Activated CD8-positive, alpha-beta memory T cell treated with anti-CD3 and anti-CD28 coated beads, Interleukin-2, amount 50 U/mL, for 24 hours (primary cell): ENCODE data around the gene DLX5.

Experiments used
- DNase-seq: peaks from one replicate; pipeline ENCODE4 v3.0.0-alpha.2; 2020; ENCODE audit errors: extremely low read depth

The DLX5 gene

DNA sequence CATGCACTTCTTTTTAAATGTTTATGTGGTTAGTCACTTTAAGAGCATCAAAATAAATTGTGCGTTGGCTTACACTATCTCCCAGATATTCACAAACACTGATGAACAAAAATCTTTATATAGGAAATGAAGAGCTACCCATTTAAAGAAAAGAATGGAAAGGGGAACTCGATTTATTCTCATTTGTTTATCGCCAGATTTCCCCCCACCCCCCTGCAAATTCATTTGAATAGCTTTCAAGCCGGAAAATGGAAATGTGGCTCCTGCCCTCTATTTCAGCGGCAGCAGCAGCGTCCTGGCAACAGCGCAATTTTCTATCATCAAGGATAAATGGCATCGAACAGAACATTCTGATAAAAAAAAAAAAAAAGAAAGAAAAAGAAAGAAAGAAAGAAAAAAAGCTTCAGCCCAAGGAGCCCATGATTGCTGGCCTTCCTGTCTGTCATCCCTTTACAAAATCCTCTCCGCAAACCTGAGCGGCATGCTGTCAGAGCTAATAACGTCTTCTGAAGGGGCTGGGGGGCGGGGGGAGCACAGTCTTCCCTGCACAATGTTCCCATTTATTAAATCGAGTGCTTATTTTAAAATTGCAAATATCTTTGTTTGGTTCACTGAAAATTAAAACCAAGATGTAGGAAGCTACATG is 33.0 kb downstream of the DLX5 start:
- no peak for DNase-seq

DNA sequence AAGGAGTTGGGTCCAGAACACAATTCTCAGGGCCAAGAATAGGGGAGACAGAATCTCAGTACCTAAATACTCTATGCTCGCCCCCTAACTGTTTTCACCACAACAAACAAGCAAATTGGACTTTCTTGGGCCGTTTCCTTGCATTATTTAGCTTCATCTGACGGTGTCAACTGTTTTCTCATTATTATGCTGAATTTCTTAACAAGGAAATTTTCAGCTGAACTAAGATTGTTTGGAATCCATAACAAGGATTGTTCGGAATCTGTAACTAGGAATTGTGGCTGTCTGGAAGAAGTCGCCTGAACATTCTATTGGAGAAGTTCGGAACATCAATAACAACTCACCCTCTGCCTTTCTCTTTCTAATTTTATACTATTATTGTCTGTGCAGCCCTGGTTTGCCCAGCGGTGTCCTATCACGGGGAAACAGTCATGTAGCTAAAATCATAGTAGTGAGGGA is 34.7 kb downstream of the DLX5 start:
- no peak for DNase-seq

DNA sequence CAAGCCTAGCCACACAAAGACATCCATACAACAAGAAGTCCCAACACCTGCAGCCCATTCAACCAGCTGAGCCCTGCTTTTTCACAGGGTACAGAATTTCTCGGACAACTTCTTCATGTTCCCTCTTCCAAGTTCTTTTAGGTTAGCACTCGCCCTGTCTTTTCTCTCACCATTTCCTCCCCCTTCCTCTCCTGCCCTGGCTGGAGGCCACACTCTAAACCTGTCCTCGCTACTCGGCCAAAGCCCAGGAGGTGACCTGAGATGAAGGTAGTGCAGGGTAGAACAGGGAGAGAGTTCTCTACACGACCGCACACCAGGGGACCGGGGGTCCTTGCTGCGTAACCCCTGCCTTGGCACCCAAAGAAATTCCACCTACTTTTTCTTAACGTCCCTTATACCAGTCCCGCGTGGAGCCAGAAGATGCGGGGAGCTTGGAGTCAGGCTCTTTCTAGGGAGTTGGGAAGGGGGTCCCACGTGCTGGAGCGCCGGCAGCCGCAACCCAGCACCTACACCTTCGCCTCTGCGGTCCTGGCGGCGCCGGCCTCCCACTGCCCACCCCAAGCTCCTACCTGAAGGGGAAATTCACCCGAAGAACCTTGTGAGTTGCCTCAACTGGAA is 35.3 kb downstream of the DLX5 start:
- no peak for DNase-seq

DNA sequence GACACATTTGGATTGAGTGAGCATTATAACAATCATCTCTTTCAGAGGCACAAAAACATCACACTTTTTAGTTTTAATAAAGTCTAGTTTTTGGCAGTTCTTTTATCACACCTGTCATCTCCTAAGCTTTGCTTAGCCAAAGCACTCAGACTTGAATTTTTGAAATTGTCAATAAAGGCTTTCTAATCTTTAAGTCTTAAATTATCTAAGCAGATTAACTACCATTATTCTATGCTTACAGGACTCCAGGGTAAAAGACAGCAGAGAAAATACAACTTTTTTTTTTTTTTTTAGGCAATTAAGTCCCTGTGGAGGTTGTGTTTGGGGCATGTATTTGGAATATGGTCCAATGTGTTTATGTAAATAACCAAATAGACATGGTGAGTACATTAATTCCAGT is 36.9 kb downstream of the DLX5 start:
- no peak for DNase-seq

DNA sequence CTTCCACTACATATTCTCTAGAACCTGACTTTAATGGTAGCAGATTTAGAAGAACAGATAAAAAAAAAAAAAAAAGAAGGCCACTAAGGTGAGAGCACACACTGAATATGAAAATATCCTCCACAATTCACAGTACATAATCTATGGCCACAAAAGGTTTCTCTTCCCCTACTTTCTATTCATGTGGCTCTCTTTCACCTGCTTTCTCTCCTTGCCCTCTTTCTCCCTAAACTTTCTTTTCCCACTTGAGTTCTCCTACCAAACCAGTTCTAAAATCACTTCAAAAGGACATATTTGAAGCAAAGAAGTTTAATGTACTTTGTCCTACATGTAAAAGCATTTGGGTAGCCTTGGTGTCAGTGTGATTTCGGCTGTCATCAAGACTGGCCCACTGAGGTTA is 37.7 kb downstream of the DLX5 start:
- no peak for DNase-seq

DNA sequence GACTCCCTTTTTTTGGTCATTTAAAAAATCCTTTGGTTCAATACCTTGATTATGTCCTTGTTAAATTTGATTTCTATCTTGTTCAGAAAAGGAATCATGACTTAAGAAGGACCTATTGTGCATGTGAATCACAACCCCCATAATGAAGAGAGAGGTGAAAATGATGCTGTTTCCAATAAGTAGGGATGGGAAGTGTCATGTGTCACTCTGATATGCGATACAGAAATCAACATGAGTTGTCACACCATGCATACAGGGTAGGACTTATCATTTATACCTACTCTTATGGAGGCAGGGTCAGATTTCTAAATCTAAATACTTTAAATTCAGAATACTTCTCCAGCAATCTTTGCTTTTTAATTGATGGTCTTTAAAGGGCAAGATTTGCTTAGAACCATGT is 38.6 kb downstream of the DLX5 start:
- DNase-seq, result no peak

DNA sequence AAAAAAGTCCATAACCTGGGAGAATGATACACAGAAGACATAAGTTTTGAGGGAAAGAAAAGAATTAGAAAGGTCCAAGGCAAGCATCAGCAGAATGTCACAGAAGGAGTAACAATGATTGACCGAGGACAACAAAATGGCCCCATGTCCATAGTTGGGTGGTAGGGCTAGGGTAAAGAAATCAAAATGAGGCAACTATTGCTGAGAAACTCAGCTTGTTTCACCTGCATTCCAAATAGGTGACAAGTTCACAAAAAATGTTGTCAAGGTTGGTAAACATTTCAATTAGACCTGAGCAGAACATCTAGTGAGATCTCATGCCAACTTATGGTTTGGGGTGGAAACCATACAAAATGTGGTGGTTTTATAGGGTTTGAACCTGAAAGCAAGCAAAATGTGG is 42.0 kb downstream of the DLX5 start:
- no peak for DNase-seq

DNA sequence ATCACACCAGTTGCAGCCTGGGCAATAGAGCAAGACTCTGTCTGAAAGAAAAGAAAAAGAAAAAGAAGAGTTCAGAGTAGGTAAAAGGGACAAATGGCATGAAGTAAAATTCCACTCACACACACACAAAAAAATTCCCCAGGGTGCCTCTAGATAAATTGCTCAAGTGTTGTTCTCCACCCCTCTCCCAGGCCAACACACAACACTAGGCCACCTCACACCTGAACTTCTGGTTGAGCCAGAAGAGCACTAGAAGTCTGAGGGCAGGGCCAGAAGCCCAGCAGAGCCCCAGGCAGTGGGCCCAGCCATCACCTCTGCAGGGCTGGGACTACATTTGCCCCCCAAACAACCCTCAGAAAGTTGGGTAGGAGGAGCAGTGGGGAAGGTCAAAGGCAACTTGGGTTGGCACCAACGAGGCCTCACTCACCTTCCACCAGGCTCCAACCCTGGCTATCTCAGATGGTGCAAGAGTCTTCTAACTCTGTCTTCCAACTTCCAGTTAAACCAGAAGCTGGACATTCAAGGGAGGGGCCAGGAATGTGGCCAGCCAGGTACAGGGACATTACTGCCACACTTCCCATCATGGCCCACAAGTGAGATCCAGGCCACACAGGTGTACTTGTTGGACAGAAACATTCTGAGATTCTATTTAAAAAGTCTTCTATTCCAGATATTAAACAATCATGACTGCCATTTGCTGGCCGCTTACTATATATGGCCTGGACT is 44.9 kb downstream of the DLX5 start:
- no peak for DNase-seq

DNA sequence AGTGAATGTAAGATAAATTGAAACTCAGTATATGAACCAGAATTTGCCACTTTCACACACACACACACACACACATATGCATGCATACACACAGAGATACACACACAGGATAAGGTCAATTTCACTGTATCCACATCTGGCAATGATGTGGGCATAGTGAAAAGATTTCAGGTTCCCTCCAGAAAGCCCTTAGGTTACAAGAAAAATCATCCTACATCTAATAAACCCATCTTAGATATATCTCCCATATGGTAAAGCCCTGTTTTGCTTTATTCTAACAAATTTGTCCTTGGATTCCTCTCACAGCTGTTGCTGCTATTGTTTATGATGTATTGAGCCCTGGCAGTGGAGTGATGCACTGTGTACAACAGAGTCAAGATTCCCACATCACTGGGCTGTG is 47.2 kb downstream of the DLX5 start:
- DNase-seq, result no peak

DNA sequence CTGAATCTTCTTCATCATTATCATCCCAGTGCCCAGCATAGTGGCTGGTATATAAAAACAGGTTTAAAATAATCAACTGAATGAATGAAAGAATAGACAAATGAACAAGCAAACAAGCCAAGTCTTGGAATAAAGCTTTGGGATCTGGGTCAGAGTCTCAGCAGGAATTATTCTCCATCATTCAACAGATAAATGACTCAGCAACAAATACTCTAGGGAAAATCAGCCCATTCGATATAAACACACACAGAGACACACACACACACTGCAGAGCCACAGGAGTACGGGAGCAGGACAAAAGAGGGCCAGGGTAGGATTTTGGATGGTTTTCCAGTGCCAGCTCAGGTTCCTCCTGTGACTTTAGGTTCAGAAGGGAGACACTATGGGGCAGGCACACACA is 48.5 kb downstream of the DLX5 start:
- DNase-seq, result no peak

DNA sequence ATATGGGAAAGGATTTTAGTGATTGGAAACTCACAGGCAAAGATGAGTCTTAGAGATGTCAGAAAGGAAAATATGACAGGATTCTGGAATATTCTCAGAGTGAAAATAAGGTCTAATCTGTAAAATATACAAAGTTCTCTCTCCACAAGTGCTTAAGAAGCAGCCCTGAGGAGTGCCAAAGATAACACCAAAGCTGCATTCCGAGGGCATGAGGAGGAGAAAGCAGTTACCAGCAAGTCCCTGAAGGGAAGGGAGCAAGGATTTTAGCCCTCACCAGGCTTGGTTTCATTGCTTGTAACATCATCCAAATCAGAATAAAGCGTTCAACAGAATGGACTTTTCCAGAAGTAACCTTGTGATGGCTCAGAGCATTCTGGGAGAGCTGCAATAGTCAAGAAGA is 50.6 kb downstream of the DLX5 start:
- DNase-seq, result no peak

DNA sequence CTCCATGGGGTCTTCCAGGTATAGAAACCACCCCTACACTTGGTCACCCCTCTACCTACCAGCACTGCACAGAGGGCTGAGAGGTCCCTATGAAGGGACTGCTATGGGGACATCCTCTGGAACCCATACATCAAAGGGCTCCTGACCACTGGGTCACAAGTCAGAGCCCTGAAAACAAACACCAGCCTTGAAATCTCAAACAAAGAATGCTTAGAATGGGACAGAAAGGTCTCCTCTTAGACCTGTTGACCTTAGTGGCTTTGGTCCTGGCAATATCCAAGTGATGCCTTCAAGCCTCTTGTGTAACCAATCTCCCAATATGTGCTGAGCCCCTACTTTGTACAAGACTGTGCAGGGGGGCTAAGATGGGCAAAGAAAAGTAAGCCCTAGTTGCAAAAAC is 53.9 kb downstream of the DLX5 start:
- no peak for DNase-seq
